Mesenchymal stem cell (in vitro differentiated cells and primary cell): ENCODE data around the gene GRM1.

Experiments used
- DNase-seq: peaks from one replicate; pipeline ENCODE4 v3.0.0-alpha.2; 2013
- H2AFZ ChIP-seq: one replicate; pipeline ENCODE4 v1.6.1; 2013; ENCODE audit warnings: low read depth, mild to moderate bottlenecking, control low read depth, inconsistent platforms, low read length, moderate library complexity
- H2AK5ac ChIP-seq: 2 replicates; pipeline ENCODE4 v1.6.1; 2013; ENCODE audit warnings: low read length, moderate library complexity, mild to moderate bottlenecking, inconsistent platforms; ENCODE audit not compliant: severe bottlenecking
- H2BK120ac ChIP-seq: one replicate; pipeline ENCODE4 v1.6.1; 2013; ENCODE audit warnings: low read depth, mild to moderate bottlenecking, inconsistent platforms, low read length, moderate library complexity
- H2BK12ac ChIP-seq, 2 experiments: one replicate each; pipeline ENCODE4 v1.6.1; 2013; ENCODE audit warnings: inconsistent platforms in 2 of 2, low read length in 2 of 2, mild to moderate bottlenecking in 2 of 2, moderate library complexity in 2 of 2, control low read depth in 1 of 2
- H2BK15ac ChIP-seq: one replicate; pipeline ENCODE4 v1.6.1; 2013; ENCODE audit warnings: mild to moderate bottlenecking, low read depth, inconsistent platforms; ENCODE audit not compliant: poor library complexity, severe bottlenecking
- H2BK5ac ChIP-seq: 2 replicates; pipeline ENCODE4 v1.6.1; 2013; ENCODE audit warnings: low read depth, mild to moderate bottlenecking, low read length, control low read depth, inconsistent platforms; ENCODE audit not compliant: poor library complexity, severe bottlenecking
- H3K14ac ChIP-seq, 2 experiments: one replicate each; pipeline ENCODE4 v1.6.1; 2013; ENCODE audit warnings: inconsistent platforms in 2 of 2, low read length in 2 of 2, control low read depth in 1 of 2, mild to moderate bottlenecking in 1 of 2, moderate library complexity in 1 of 2
- H3K18ac ChIP-seq, 2 experiments: one replicate each; pipeline ENCODE4 v1.6.1; 2013; ENCODE audit warnings: inconsistent platforms in 2 of 2, low read length in 2 of 2, control low read depth in 1 of 2, low read depth in 1 of 2, mild to moderate bottlenecking in 1 of 2
- H3K23ac ChIP-seq, 2 experiments: one replicate each; pipeline ENCODE4 v1.6.1; 2013; ENCODE audit warnings: inconsistent platforms in 2 of 2, low read length in 2 of 2, mild to moderate bottlenecking in 2 of 2, moderate library complexity in 2 of 2, control low read depth in 1 of 2
- H3K27ac ChIP-seq: 2 replicates; pipeline ENCODE4 v1.5.1; 2013; ENCODE audit warnings: mild to moderate bottlenecking, moderate library complexity, low read length, control low read depth, inconsistent platforms; ENCODE audit not compliant: poor library complexity, severe bottlenecking
- H3K27me3 ChIP-seq, 2 experiments: 2 replicates each; pipeline versions ENCODE4 v1.6.1 to v1.7.0; 2013; ENCODE audit warnings: low read length in 2 of 2, mild to moderate bottlenecking in 2 of 2, moderate library complexity in 2 of 2, control low read depth in 1 of 2, inconsistent platforms in 1 of 2; ENCODE audit not compliant: control insufficient read depth in 1 of 2, insufficient read depth in 1 of 2
- H3K36me3 ChIP-seq, 2 experiments: 2 replicates each; pipeline versions ENCODE4 v1.6.1 to v1.7.0; 2013; ENCODE audit warnings: low read length in 2 of 2, control low read depth in 1 of 2, inconsistent platforms in 1 of 2, low read depth in 1 of 2, mild to moderate bottlenecking in 1 of 2; ENCODE audit not compliant: insufficient read depth in 2 of 2, control insufficient read depth in 1 of 2
- H3K4ac ChIP-seq, 2 experiments: one replicate each; pipeline ENCODE4 v1.6.1; 2013; ENCODE audit warnings: inconsistent platforms in 2 of 2, low read length in 2 of 2, mild to moderate bottlenecking in 2 of 2, moderate library complexity in 2 of 2, control low read depth in 1 of 2, low read depth in 1 of 2
- H3K4me1 ChIP-seq: 2 replicates; pipeline ENCODE4 v1.6.1; 2013; ENCODE audit warnings: low read depth, low read length, control low read depth; ENCODE audit not compliant: control insufficient read depth, insufficient read depth
- H3K4me2 ChIP-seq: 2 replicates; pipeline ENCODE4 v1.6.1; 2013; ENCODE audit warnings: low read length, mild to moderate bottlenecking, inconsistent platforms; ENCODE audit not compliant: poor library complexity, severe bottlenecking
- H3K4me3 ChIP-seq, 2 experiments: 2 replicates each; pipeline versions ENCODE4 v1.5.1 to v1.7.0; 2013; ENCODE audit warnings: low read length in 2 of 2, mild to moderate bottlenecking in 2 of 2, control low read depth in 1 of 2, low read depth in 1 of 2; ENCODE audit not compliant: insufficient read depth in 1 of 2
- H3K79me1 ChIP-seq: replicated peaks from 2 replicates; pipeline ENCODE4 v1.6.1; 2013; ENCODE audit warnings: mild to moderate bottlenecking, control low read depth, low read length, inconsistent platforms; ENCODE audit not compliant: poor library complexity, severe bottlenecking
- H3K9ac ChIP-seq: 2 replicates; pipeline ENCODE4 v1.7.0; 2013; ENCODE audit warnings: mild to moderate bottlenecking, low read length, moderate library complexity
- H3K9me3 ChIP-seq: 2 replicates; pipeline ENCODE4 v1.7.0; 2013; ENCODE audit warnings: mild to moderate bottlenecking, low read length; ENCODE audit not compliant: control insufficient read depth
- H4K8ac ChIP-seq: one replicate; pipeline ENCODE4 v1.6.1; 2013; ENCODE audit warnings: inconsistent platforms, mild to moderate bottlenecking, low read length, moderate library complexity
- H4K91ac ChIP-seq: one replicate; pipeline ENCODE4 v1.6.1; 2013; ENCODE audit warnings: mild to moderate bottlenecking, low read length, inconsistent platforms
- WGBS: methylation state at CpG from one replicate; pipeline ENCODE4 v1.1.7; 2013; ENCODE audit warnings: mixed read lengths; 5-methylcytosine and 5-hydroxymethylcytosine counted together

The GRM1 gene

DNA sequence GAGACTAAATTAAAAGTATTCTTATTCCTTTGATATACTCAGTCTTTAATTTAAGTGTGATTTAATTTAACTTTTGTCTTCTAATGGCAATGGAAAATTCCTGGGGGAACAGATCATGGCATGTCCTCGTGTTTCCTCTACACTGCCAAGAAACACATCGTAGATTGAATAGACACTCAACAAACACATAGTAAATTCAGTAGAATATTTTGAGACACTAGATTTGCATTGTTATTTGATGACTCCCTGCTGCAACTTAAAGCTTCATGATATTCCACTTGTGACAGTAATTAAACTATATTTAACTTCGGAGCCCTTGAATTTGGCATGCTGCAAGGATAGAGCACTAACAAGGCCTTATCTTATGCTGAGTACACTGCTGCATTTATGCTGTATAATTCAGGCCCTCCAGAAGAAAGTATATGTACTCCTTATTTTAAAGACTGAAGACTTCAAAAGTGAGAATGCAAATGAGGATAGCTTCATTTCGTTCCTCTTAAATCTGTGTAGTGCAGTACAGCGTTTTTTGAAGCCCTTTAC, 84.3 kb downstream of the GRM1 start:
- Histone ChIP-seq H3K4ac (no peak overlapping the region), H3K4me2 (no peak overlapping the region), H4K8ac (no peak overlapping the region), H4K91ac (no peak overlapping the region), H3K18ac (no peak overlapping the region), H3K9me3 (no peaks in the 10 kb centered on the region), H2BK120ac (no peak overlapping the region), H3K9ac (no peak overlapping the region), H3K14ac (no peak overlapping the region), H3K79me1 (no peaks in the 10 kb centered on the region), H2AFZ (no peak overlapping the region), H2BK15ac (no peak overlapping the region), H2BK12ac (no peak overlapping the region), H3K27ac (no peak overlapping the region), H3K27me3 (no peaks in the 10 kb centered on the region), H2BK5ac (no peak overlapping the region), H2AK5ac (no peak overlapping the region), H3K36me3 (no peaks in the 10 kb centered on the region), H3K23ac (no peak overlapping the region), H3K4me1 (no peaks in the 10 kb centered on the region), H3K4me3 (no peak overlapping the region)
- DNase-seq, result no peak
- 62% methylated on average over 4 of the region's 5 CpGs for WGBS

DNA sequence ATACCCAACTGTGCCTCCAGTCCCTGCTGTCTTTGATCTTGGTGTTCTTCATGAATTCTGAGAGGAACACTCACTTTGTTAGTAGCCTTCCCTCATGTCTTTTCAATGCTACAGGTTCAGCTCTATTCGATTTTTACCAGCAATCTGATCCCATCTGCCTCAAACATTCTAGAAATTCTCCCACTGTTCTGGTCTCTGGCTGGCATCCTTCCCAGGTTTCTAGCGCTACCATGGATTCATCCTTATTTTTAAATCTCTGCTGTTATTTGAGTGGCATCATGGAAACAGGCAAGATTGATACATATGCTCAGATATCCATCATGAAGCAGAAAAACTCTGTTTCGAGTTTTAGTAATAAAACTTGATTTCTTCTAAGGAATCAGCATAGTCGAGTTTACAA, 94.8 kb downstream of the GRM1 start:
- Histone ChIP-seq H3K4me1 (no peaks in the 10 kb centered on the region), H3K4ac (no peak overlapping the region), H3K79me1 (no peaks in the 10 kb centered on the region), H3K9me3 (no peaks in the 10 kb centered on the region), H2BK15ac (no peak overlapping the region), H2BK12ac (no peak overlapping the region), H3K23ac (no peak overlapping the region), H4K8ac (no peak overlapping the region), H2BK120ac (no peak overlapping the region), H3K18ac (no peak overlapping the region), H3K27ac (no peak overlapping the region), H3K27me3 (no peaks in the 10 kb centered on the region), H2AK5ac (no peak overlapping the region), H2AFZ (no peak overlapping the region), H3K36me3 (no peaks in the 10 kb centered on the region), H3K4me3 (no peak overlapping the region), H3K4me2 (no peak overlapping the region), H3K14ac (no peak overlapping the region), H2BK5ac (no peak overlapping the region), H3K9ac (no peak overlapping the region), H4K91ac (no peak overlapping the region)
- WGBS, result 25% methylated on average over 1 of the region's 4 CpGs
- no peak for DNase-seq

DNA sequence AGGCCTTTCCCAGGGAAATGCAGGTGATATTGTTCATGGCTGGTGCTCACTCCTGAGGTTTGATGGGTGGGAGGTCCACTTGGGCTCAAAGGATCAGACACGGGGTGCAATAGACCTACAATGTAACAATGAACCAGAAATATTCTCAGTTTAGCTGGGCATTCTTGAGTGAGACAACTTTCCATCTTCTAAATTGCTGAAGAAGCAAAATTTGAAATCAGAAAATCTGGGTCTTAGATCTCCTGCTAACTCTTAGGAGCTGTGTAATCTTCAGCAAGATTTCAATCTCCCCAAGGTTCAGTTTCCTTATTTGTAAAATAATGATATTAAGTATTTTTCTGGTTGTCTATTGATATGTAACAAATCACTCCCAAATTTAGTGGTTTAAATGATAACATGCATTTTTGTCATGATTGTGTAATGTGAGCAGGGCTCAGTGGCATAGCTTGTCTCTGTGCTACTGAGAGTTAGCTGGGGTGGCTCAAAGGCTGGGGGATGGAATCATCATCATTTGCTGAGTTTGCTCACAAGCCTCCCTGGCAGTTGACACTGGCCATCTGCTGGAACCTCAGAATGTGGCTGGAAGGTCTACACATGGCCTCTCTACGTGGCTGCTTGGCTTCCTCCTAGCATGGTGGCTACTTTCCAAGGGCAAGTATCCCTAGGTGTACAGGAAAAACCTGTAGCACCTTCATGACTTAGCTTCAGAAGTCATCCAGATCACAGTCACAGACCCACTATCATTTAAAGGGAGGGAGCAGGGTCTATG, 98.8 kb downstream of the GRM1 start:
- Histone ChIP-seq H3K27me3 (no peaks in the 10 kb centered on the region), H3K4ac (no peak overlapping the region), H3K9ac (no peak overlapping the region), H3K4me1 (no peaks in the 10 kb centered on the region), H2BK120ac (no peak overlapping the region), H2AK5ac (no peak overlapping the region), H2BK15ac (no peak overlapping the region), H4K8ac (no peak overlapping the region), H3K9me3 (no peaks in the 10 kb centered on the region), H3K4me3 (no peak overlapping the region), H3K23ac (no peak overlapping the region), H4K91ac (no peak overlapping the region), H3K18ac (no peak overlapping the region), H3K4me2 (no peak overlapping the region), H3K27ac (no peak overlapping the region), H3K36me3 (no peaks in the 10 kb centered on the region), H2AFZ (no peak overlapping the region), H3K14ac (no peak overlapping the region), H3K79me1 (no peaks in the 10 kb centered on the region), H2BK12ac (no peak overlapping the region), H2BK5ac (no peak overlapping the region)
- no peak for DNase-seq
- 41% methylated on average over 1 of the region's 2 CpGs for WGBS

DNA sequence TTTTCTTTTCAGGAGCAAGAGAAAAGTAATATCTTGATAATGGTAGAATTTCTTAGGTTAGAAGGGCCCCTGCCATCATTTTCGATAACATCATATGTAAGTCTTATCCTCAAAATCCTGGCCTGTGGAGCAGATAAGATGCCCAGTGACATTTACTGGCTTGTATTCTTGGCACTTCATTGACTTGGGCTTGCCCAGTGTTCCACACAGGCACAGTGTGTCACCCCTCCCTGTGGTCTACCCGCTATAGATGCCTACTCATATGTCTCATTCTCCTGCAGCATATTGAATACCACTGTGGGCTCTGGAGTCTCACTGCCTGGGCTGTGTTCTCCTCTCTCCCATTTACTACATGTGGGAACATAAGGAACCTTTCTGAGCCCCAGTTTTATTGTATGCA, 105.0 kb downstream of the GRM1 start:
- no peak overlapping the region for H4K91ac ChIP-seq

More for the DNA sequence above, 105.0 kb downstream of the GRM1 start:
- H2BK12ac ChIP-seq, result no peak overlapping the region
- no peak overlapping the region for H3K9ac ChIP-seq
- no peak overlapping the region for H3K18ac ChIP-seq
- H2BK15ac ChIP-seq, result no peak overlapping the region
- no peak overlapping the region for H2AK5ac ChIP-seq
- H3K23ac ChIP-seq, result no peak overlapping the region
- WGBS, result 83% methylated on average over 2 of the region's 2 CpGs
- H3K9me3 ChIP-seq, result peaks cover 4% of the 10 kb centered on the region
- H2BK5ac ChIP-seq, result no peak overlapping the region
- no peaks in the 10 kb centered on the region for H3K79me1 ChIP-seq
- DNase-seq, result no peak
- no peak overlapping the region for H3K4me3 ChIP-seq
- H3K27ac ChIP-seq, result no peak overlapping the region
- no peak overlapping the region for H3K4ac ChIP-seq
- no peaks in the 10 kb centered on the region for H3K27me3 ChIP-seq
- no peak overlapping the region for H4K8ac ChIP-seq
- no peak overlapping the region for H3K14ac ChIP-seq
- no peaks in the 10 kb centered on the region for H3K36me3 ChIP-seq
- no peak overlapping the region for H2BK120ac ChIP-seq
- H2AFZ ChIP-seq, result no peak overlapping the region
- H3K4me2 ChIP-seq, result no peak overlapping the region
- H3K4me1 ChIP-seq, result no peaks in the 10 kb centered on the region
